Osteoblast (primary cell): ENCODE data around the gene TADA2B. TPM values are rescaled to one million over a fixed set of nuclear protein-coding genes. Genes with fewer than 3 reads are reported as not detected.
"Not testable (repeated sequence)": the region's sequence is repeated elsewhere in the genome, so short reads cannot be mapped to it uniquely, and the experiment has no call there.

Source experiments
- DNase-seq: peaks from one replicate; pipeline ENCODE4 v3.0.0; 2011; ENCODE audit warnings: low spot score, mixed read lengths; ENCODE audit not compliant: insufficient read length; ENCODE audit errors: missing footprints
- H2AFZ ChIP-seq: 2 replicates; pipeline ENCODE4 v1.6.0; 2011; ENCODE audit warnings: mild to moderate bottlenecking, low read length
- H3K27ac ChIP-seq: 2 replicates; pipeline ENCODE4 v1.5.1; 2011; ENCODE audit warnings: mild to moderate bottlenecking, low read depth, low read length, moderate library complexity
- H3K27me3 ChIP-seq: 2 replicates; pipeline ENCODE4 v1.6.0; 2012; ENCODE audit warnings: mild to moderate bottlenecking, control low read depth, inconsistent platforms, low read length, moderate library complexity; ENCODE audit not compliant: insufficient read depth
- H3K36me3 ChIP-seq: 2 replicates; pipeline ENCODE4 v1.5.1; 2011; ENCODE audit warnings: mild to moderate bottlenecking, low read length, control low read depth, moderate library complexity; ENCODE audit not compliant: insufficient read depth
- H3K4me1 ChIP-seq: 2 replicates; pipeline ENCODE4 v1.5.1; 2011; ENCODE audit warnings: mild to moderate bottlenecking, low read length, control low read depth, moderate library complexity; ENCODE audit not compliant: insufficient read depth
- H3K4me2 ChIP-seq: 2 replicates; pipeline ENCODE4 v1.6.0; 2011; ENCODE audit warnings: mild to moderate bottlenecking, low read length; ENCODE audit not compliant: insufficient read depth
- H3K4me3 ChIP-seq: fragments of 200-600 bp; sonication (generic); 3 replicates; pipeline ENCODE4 v1.5.1; 2012; ENCODE audit warnings: mild to moderate bottlenecking, low read length, inconsistent platforms; ENCODE audit not compliant: insufficient read depth
- H3K79me2 ChIP-seq: 2 replicates; pipeline ENCODE4 v1.6.0; 2012; ENCODE audit warnings: mild to moderate bottlenecking, low read length, control low read depth, inconsistent platforms; ENCODE audit not compliant: insufficient read depth
- H3K9me3 ChIP-seq: 2 replicates; pipeline ENCODE4 v1.5.1; 2011; ENCODE audit warnings: low read depth, low read length, control low read depth
- H4K20me1 ChIP-seq: 2 replicates; pipeline ENCODE4 v1.6.0; 2012; ENCODE audit warnings: mild to moderate bottlenecking, low read length, control low read depth; ENCODE audit not compliant: insufficient read depth
- total RNA-seq: library from RNA; depleted of rRNA; stranded (reverse); fragments of >200 nt; gene quantifications from 2 replicates; pipeline ENCODE4 v1.2.3, GENCODE V29; 2012
- TF ChIP-seq, protein P1 (sequence below): IDR thresholded peaks from 2 replicates; pipeline ENCODE4 v1.5.1; 2011; ENCODE audit warnings: mild to moderate bottlenecking, low read depth, low read length, moderate library complexity; ENCODE audit errors: extremely low read depth

Gene TADA2B
- total RNA-seq, 1 donor, result 13.0 TPM

DNA sequence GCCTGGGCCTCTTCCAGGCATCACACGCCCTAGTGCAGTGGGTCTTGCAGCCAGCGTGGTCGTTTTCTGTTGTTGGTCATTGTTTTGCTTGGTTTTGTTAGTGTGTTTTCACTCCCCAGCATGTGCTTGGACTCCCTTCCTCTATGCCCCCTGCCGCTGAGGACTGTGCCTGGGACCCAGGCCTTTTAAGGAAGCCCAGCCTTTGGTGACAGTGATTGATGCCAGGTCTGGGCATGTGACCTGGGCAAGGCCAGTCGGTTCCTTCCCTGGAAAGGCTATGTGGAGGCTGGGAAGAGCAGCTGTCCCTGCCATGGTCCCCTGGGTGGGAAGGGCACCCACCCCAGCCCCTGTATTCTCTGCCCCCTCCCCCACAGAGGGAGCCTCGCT is 33.5 kb downstream of the TADA2B start:
- Histone ChIP-seq H4K20me1 (no peaks in the 10 kb centered on the region), H3K4me2 (no peak overlapping the region), H3K4me1 (no peaks in the 10 kb centered on the region), H3K4me3 (no peak overlapping the region), H3K79me2 (no peaks in the 10 kb centered on the region), H3K36me3 (no peaks in the 10 kb centered on the region), H2AFZ (no peak overlapping the region), H3K27ac (no peak overlapping the region), H3K9me3 (peaks cover 2% of the 10 kb centered on the region), H3K27me3 (peaks cover 3% of the 10 kb centered on the region)
- TF ChIP-seq, protein P1, sequence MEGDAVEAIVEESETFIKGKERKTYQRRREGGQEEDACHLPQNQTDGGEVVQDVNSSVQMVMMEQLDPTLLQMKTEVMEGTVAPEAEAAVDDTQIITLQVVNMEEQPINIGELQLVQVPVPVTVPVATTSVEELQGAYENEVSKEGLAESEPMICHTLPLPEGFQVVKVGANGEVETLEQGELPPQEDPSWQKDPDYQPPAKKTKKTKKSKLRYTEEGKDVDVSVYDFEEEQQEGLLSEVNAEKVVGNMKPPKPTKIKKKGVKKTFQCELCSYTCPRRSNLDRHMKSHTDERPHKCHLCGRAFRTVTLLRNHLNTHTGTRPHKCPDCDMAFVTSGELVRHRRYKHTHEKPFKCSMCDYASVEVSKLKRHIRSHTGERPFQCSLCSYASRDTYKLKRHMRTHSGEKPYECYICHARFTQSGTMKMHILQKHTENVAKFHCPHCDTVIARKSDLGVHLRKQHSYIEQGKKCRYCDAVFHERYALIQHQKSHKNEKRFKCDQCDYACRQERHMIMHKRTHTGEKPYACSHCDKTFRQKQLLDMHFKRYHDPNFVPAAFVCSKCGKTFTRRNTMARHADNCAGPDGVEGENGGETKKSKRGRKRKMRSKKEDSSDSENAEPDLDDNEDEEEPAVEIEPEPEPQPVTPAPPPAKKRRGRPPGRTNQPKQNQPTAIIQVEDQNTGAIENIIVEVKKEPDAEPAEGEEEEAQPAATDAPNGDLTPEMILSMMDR, result no peak
- no peak for DNase-seq

DNA sequence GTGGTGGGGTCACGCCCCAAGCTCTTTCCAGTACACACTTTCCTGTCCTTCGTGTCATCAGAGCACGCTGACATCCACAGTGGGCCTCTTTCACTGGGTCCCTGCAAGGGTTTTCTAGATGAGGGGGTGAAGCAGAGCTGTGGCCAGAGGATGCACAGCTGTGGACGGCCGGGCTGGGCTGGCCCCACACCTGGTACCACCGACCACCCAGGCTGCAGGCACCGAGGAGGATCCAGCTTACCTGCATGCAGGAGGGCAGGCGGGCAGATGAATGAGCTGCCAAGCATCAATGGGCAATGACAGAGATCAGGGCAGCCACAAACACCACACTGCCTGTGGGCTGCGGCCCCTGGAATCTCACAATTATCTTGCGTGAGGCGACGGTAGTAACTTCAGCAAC is 34.2 kb downstream of the TADA2B start:
- H4K20me1 ChIP-seq, result no peaks in the 10 kb centered on the region
- H3K27me3 ChIP-seq, result peaks cover 4% of the 10 kb centered on the region
- TF ChIP-seq, protein P1, result no peak
- H3K79me2 ChIP-seq, result no peaks in the 10 kb centered on the region
- no peak overlapping the region for H3K27ac ChIP-seq
- H3K36me3 ChIP-seq, result no peaks in the 10 kb centered on the region
- no peak overlapping the region for H2AFZ ChIP-seq
- H3K4me1 ChIP-seq, result no peaks in the 10 kb centered on the region
- H3K9me3 ChIP-seq, result peaks cover 2% of the 10 kb centered on the region
- no peak overlapping the region for H3K4me2 ChIP-seq
- no peak for DNase-seq
- H3K4me3 ChIP-seq, result no peak overlapping the region

DNA sequence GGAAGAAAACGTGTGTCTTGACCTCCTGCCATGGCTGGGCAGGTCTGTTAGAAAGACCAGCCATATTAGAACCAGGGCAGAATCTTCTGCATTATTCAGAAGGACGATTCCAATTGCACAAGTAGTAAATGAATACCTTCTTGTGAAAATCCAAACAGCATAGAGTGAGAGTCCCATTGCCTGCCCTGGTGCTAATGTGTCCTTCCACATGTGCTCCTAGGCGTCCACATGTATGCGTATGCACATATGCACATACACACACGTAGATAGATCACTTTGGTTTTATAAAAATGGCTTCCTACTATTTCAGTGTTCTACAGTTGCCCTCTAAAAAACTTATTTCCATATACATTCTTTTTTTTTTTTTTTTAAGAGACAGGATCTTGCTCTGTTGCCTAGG is 34.9 kb downstream of the TADA2B start:
- H4K20me1 ChIP-seq, result no peaks in the 10 kb centered on the region
- no peaks in the 10 kb centered on the region for H3K36me3 ChIP-seq
- TF ChIP-seq, protein P1, result no peak
- H2AFZ ChIP-seq, result no peak overlapping the region
- H3K4me2 ChIP-seq, result no peak overlapping the region
- H3K79me2 ChIP-seq, result no peaks in the 10 kb centered on the region
- H3K4me3 ChIP-seq, result no peak overlapping the region
- H3K27me3 ChIP-seq, result peaks cover 4% of the 10 kb centered on the region
- no peak overlapping the region for H3K27ac ChIP-seq
- H3K9me3 ChIP-seq, result peaks cover 2% of the 10 kb centered on the region
- no peak for DNase-seq
- no peaks in the 10 kb centered on the region for H3K4me1 ChIP-seq

DNA sequence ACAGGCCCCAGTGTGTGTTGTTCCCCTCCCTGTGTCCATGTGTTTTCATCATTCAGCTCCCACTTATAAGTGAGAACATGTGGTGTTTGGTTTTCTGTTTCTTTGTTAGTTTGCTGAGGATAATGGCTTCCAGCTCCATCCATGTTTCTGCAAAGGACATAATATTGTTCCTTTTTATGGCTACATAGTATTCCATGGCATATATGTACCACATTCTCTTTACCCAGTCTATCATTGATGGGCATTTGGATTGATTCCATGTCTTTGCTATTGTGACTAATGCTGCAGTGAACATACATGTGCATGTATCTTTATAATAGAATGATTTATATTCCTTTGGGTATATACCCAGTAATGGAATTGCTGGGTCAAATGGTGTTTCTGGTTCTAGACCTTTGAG is 36.3 kb downstream of the TADA2B start:
- not testable (repeated sequence) for H3K27ac ChIP-seq, H3K36me3 ChIP-seq, H2AFZ ChIP-seq, H3K27me3 ChIP-seq, H3K4me3 ChIP-seq, H3K9me3 ChIP-seq, DNase-seq, H3K79me2 ChIP-seq, H4K20me1 ChIP-seq, H3K4me1 ChIP-seq, H3K4me2 ChIP-seq

DNA sequence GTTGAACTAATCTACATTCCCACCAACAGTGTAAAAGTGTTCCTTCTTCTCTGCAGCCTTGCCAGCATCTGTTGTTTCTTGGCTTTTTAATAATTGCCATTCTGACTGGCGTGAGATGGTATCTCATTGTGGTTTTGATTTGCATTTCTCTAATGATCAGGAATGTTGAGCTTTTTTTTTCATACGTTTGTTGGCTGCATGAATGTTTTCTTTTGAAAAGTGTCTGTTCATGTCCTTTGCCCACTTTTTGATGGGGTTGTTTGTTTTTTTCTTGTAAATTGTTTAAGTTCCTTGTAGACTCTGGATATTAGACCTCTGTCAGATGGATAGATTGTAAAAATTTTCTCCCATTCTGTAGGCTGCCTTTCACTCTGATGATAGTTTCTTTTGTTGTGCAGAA is 36.7 kb downstream of the TADA2B start:
- H3K4me1 ChIP-seq, H2AFZ ChIP-seq, H3K4me2 ChIP-seq, H3K36me3 ChIP-seq, H3K4me3 ChIP-seq, H3K9me3 ChIP-seq, H3K79me2 ChIP-seq, DNase-seq, H3K27me3 ChIP-seq, H4K20me1 ChIP-seq, H3K27ac ChIP-seq: not testable (repeated sequence)
